DMS53 treated with DMSO at 0.1 percent for 48 hours (cell line): ENCODE measurements around the gene TIFAB.
A peak's percentile ranks its signal among the peaks of the same experiment; 100 is the strongest.

Experiments used
- DNase-seq: peaks from one replicate; lab custom pipeline; 2025; ENCODE audit not compliant: unreplicated experiment; lab: John Stamatoyannopoulos, UW

The TIFAB gene

GRCh38 chr5:135482381-135482933 lies 30.3 kb upstream of the TIFAB start:
- no peak for DNase-seq

- DNase-seq = no peak
Measured at GRCh38 chr5:135481909-135482311, 29.8 kb upstream of the TIFAB start.

GRCh38 chr5:135481387-135481786 lies 29.2 kb upstream of the TIFAB start:
- no peak for DNase-seq

GRCh38 chr5:135480511-135480910 lies 28.4 kb upstream of the TIFAB start:
- DNase-seq = no peak

- DNase-seq = no peak
Measured at GRCh38 chr5:135478938-135479337, 26.8 kb upstream of the TIFAB start.

- no peak for DNase-seq
Measured at GRCh38 chr5:135477613-135478066, 25.5 kb upstream of the TIFAB start.

GRCh38 chr5:135476615-135477581 lies 24.7 kb upstream of the TIFAB start:
- no peak for DNase-seq

- DNase-seq = no peak
Measured at GRCh38 chr5:135473956-135474670, 22.0 kb upstream of the TIFAB start.

GRCh38 chr5:135472141-135472540 lies 20.0 kb upstream of the TIFAB start:
- no peak for DNase-seq

- no peak for DNase-seq
Measured at GRCh38 chr5:135471726-135472125, 19.6 kb upstream of the TIFAB start.

GRCh38 chr5:135469911-135470310 lies 17.8 kb upstream of the TIFAB start:
- DNase-seq = no peak

- no peak for DNase-seq
Measured at GRCh38 chr5:135468541-135468940, 16.4 kb upstream of the TIFAB start.

- DNase-seq = no peak
Measured at GRCh38 chr5:135467871-135468485, 15.8 kb upstream of the TIFAB start.

GRCh38 chr5:135467051-135467625 lies 15.0 kb upstream of the TIFAB start:
- no peak for DNase-seq

GRCh38 chr5:135466178-135467050 lies 14.3 kb upstream of the TIFAB start:
- peak; percentile 49 for DNase-seq

GRCh38 chr5:135465391-135466122 lies 13.4 kb upstream of the TIFAB start:
- no peak for DNase-seq

- DNase-seq = peak; percentile 86
Measured at GRCh38 chr5:135462304-135462703, 10.2 kb upstream of the TIFAB start.

GRCh38 chr5:135461481-135462151 lies 9.5 kb upstream of the TIFAB start:
- no peak for DNase-seq
